DOHH2 (cell line): Measurements from ENCODE around the gene DNAH1.

ENCODE experiments used
- CTCF ChIP-seq: fragments of 200-600 bp; sonication (generic); IDR thresholded peaks from one replicate; pipeline ENCODE4 v1.5.1; 2014; ENCODE audit warnings: antibody characterized with exemption, mild to moderate bottlenecking, low read depth, low read length; ENCODE audit not compliant: poor library complexity, severe bottlenecking
- EZH2phosphoT487 ChIP-seq: fragments of 200-600 bp; sonication (generic); IDR thresholded peaks from 2 replicates; pipeline ENCODE4 v1.6.1; 2017; ENCODE audit warnings: borderline replicate concordance, mild to moderate bottlenecking, antibody characterized with exemption, low read length, moderate library complexity, mixed read lengths

- TF ChIP-seq CTCF = no peak
- TF ChIP-seq EZH2phosphoT487 = no peak
Measured at GRCh38 chr3:52350981-52351761, 35.1 kb downstream of the DNAH1 start.
